HFFc6 (cell line): ENCODE results near the gene GPR26. TPM values are rescaled to one million over a fixed set of nuclear protein-coding genes. Genes with fewer than 3 reads are reported as not detected.
A peak's percentile ranks its signal among the peaks of the same experiment; 100 is the strongest.

Experiments
- DNase-seq: peaks from one replicate; pipeline ENCODE4 v3.0.0-alpha.2; 2018
- H3K27ac Mint-ChIP-seq: 2 replicates; pipeline ENCODE4 v1.8.0; 2020; ENCODE audit warnings: mild to moderate bottlenecking, mixed read lengths
- H3K27me3 Mint-ChIP-seq: 2 replicates; pipeline ENCODE4 v1.8.0; 2021; ENCODE audit warnings: mild to moderate bottlenecking, moderate library complexity, mixed read lengths; ENCODE audit not compliant: insufficient read depth
- H3K36me3 Mint-ChIP-seq: 2 replicates; pipeline ENCODE4 v1.8.0; 2021; ENCODE audit warnings: low read depth, mixed read lengths
- H3K4me1 Mint-ChIP-seq: 2 replicates; pipeline ENCODE4 v1.8.0; 2020; ENCODE audit warnings: low read depth, mixed read lengths
- H3K4me3 Mint-ChIP-seq: 2 replicates; pipeline ENCODE4 v1.8.0; 2020; ENCODE audit warnings: mild to moderate bottlenecking, moderate library complexity, mixed read lengths
- H3K9me3 Mint-ChIP-seq: 2 replicates; pipeline ENCODE4 v1.8.0; 2020; ENCODE audit warnings: mild to moderate bottlenecking, mixed read lengths
- CTCF ChIP-seq: fragments of 200-600 bp; sonication (generic); IDR thresholded peaks from 2 replicates; pipeline ENCODE4 v1.5.0; 2021; ENCODE audit warnings: antibody characterized with exemption, mild to moderate bottlenecking
- total RNA-seq, 6 experiments: library from RNA; stranded (reverse); fragmentation: NEBNext Ultra II Directional; extraction: Animal tissue kit (Norgen Biotek cat#: 25700); gene quantifications; 2 replicates in 1 of 6; 3 replicates in 5 of 6; pipeline ENCODE4 v1.2.3, GENCODE V29; 2021

GPR26 gene
- total RNA-seq, 6 experiments from 2014 or later: not detected

- H3K27ac Mint-ChIP-seq: no peak overlapping the region
- no peak for TF ChIP-seq CTCF
- peaks cover 4% of the 10 kb centered on the region; the same call in 1 of the 2 replicates for H3K9me3 Mint-ChIP-seq
- peaks cover 7% of the 10 kb centered on the region for H3K27me3 Mint-ChIP-seq
- no peak for DNase-seq
- H3K36me3 Mint-ChIP-seq: no peaks in the 10 kb centered on the region
- peaks cover 10% of the 10 kb centered on the region; the same call in 1 of the 2 replicates for H3K4me1 Mint-ChIP-seq
- H3K4me3 Mint-ChIP-seq: no peak overlapping the region
Measured at GRCh38 chr10:123651421-123652047, 14.6 kb upstream of the GPR26 start.

GRCh38 chr10:123655751-123656150, 10.4 kb upstream of the GPR26 start:
- peak; percentile 48; the same call in 1 of the 2 replicates for TF ChIP-seq CTCF
- peak; percentile 65 for DNase-seq
- no peaks in the 10 kb centered on the region; the same call in 1 of the 2 replicates for H3K36me3 Mint-ChIP-seq
- H3K27me3 Mint-ChIP-seq: peaks cover 3% of the 10 kb centered on the region; the same call in 1 of the 2 replicates
- H3K9me3 Mint-ChIP-seq: no peaks in the 10 kb centered on the region; the same call in 1 of the 2 replicates
- no peak overlapping the region for H3K27ac Mint-ChIP-seq
- peaks cover 10% of the 10 kb centered on the region; the same call in 1 of the 2 replicates for H3K4me1 Mint-ChIP-seq
- H3K4me3 Mint-ChIP-seq: no peak overlapping the region

- H3K9me3 Mint-ChIP-seq: peaks cover 4% of the 10 kb centered on the region; the same call in 1 of the 2 replicates
- no peak overlapping the region for H3K27ac Mint-ChIP-seq
- H3K36me3 Mint-ChIP-seq: 0 out of 2 replicates have a peak, but pooled peaks cover 3% of the 10 kb centered on the region
- peaks cover 5% of the 10 kb centered on the region; the same call in 1 of the 2 replicates for H3K4me1 Mint-ChIP-seq
- peak; percentile 42; the same call in 1 of the 2 replicates for TF ChIP-seq CTCF
- peaks cover 19% of the 10 kb centered on the region for H3K27me3 Mint-ChIP-seq
- no peak overlapping the region for H3K4me3 Mint-ChIP-seq
- no peak for DNase-seq
Measured at GRCh38 chr10:123663522-123663921, 2.6 kb upstream of the GPR26 start.

GRCh38 chr10:123665491-123666286, 466 bp upstream of the GPR26 start:
- Mint-ChIP-seq H3K9me3 (peaks cover 4% of the 10 kb centered on the region; the same call in 1 of the 2 replicates), H3K36me3 (0 out of 2 replicates have a peak, but pooled peaks cover 3% of the 10 kb centered on the region), H3K27me3 (peaks cover 19% of the 10 kb centered on the region), H3K27ac (no peak overlapping the region), H3K4me1 (peaks cover 26% of the 10 kb centered on the region; the same call in 1 of the 2 replicates), H3K4me3 (no peak overlapping the region)
- no peak for TF ChIP-seq CTCF
- no peak for DNase-seq

GRCh38 chr10:123669886-123670285, 3.7 kb downstream of the GPR26 start:
- Mint-ChIP-seq H3K4me1 (peaks cover 36% of the 10 kb centered on the region; the same call in 1 of the 2 replicates), H3K9me3 (no peaks in the 10 kb centered on the region; the same call in 1 of the 2 replicates), H3K27me3 (peaks cover 8% of the 10 kb centered on the region), H3K4me3 (no peak overlapping the region; the same call in 1 of the 2 replicates), H3K27ac (peak overlapping the region; percentile 75; the same call in 1 of the 2 replicates), H3K36me3 (0 out of 2 replicates have a peak, but pooled peaks cover 3% of the 10 kb centered on the region)
- DNase-seq: peak; percentile 89
- no peak for TF ChIP-seq CTCF
